ENCODE measurements around the gene TLL1.

- TF ChIP-seq CTCF (conservative IDR thresholded peaks at IDR 0.05 in 1 of 2, IDR thresholded peaks at IDR 0.05 in 1 of 2; ENCODE audit: extremely low read depth in 1 of 2, insufficient read depth in 1 of 2, low read depth in 1 of 2, low read length in 2 of 2) (no peak), EZH2 (IDR thresholded peaks at IDR 0.05; ENCODE audit: borderline replicate concordance, low read length) (no peak)
Observed at GRCh38 chr4:165964591-165964990, 91.6 kb downstream of the TLL1 start.
